ENCODE data around the gene NFATC1.

NFATC1 gene

GRCh38 chr18:79537758-79538157 lies 142.0 kb downstream of the NFATC1 start:
- no peak for DNase-seq (ENCODE audit: low spot score)

GRCh38 chr18:79538635-79539034 lies 142.9 kb downstream of the NFATC1 start:
- no peak for DNase-seq (ENCODE audit: low spot score)

DNA sequence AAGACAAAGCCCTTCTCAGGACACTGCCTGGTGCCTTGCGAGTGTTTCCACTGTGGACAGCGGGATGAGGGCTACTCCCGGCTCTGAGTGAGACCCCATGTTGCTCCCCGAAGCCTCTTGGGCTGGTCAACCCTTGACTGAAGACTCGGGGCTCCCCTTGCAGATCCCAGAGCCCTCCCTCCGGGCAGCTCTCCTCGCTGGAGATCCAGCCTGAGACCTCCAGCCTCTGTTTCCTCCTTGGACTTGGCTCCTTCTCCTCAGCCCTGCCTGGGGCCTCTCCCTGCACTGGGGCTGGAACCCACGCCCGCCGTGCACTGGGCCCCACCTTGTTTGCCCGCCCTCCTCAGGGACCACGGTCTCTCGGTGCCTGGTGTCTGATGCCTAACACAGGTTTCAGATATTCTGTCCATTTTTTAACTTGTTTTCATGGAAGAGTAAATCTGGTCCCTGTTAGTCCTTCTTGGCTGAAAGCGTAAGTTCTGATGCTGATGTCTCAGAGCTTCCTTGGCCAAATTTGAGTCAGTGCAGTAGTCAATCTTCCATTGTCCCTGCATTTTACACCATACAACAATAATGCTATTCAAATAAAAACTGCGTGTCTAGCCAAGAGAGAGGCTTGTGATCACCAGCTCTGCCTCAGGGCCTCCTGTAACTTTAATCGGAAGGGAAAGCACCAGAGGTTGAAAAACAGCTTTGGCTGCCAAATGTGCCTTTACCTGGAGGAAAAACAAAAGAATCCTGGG lies 144.6 kb downstream of the NFATC1 start:
- peak; percentile 87 for DNase-seq (ENCODE audit: low spot score)

- no peak for DNase-seq (ENCODE audit: low spot score)
Measured at GRCh38 chr18:79540904-79541282, 145.2 kb downstream of the NFATC1 start.

- no peak for DNase-seq (ENCODE audit: low spot score)
Measured at GRCh38 chr18:79542213-79542612, 146.5 kb downstream of the NFATC1 start.

DNA sequence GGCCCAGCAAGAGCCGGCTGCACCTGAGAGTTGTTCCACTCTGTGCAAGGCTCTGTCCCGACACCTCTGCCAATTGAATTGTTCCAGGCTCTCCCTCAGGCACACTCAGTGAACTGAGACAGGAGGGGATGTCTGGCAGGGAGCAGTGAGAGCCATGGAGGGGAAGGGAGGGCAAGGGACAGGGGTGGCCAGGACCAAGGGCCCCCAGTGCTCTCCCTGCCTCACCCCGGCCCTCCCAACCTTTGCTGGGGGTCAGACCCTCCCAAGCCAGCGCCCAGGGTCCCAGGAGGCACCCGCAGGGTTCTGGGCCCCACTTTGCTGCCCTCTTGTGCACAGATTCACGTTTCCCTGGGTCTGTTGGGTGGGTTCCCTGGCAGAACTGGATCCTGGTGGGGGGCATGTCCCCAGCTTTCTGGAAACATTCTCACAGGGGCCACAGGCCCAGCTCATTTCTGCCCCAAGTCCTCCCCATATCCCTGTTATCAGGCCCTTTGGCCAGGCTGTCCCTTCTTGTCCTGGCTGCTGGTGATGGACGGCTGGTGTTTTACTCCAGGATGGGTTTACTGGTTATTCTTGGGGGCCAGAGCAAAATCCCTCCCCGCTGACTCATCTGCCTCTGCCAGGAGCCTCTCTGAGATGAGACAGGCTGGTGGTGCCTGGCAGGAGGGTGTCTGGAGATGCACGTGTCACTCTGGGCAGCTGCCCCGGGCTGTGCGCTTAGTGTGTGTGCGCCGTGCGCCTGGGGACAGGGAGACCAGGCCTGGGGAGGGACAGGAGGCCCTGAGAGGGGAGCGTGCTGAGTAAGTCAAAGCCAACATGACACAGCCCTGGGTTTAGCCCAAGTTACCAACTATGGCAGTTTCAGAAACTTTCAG lies 147.4 kb downstream of the NFATC1 start:
- DNase-seq (ENCODE audit: low spot score) = peak; percentile 56

GRCh38 chr18:79543861-79544385 lies 148.2 kb downstream of the NFATC1 start:
- DNase-seq (ENCODE audit: low spot score) = no peak

DNA sequence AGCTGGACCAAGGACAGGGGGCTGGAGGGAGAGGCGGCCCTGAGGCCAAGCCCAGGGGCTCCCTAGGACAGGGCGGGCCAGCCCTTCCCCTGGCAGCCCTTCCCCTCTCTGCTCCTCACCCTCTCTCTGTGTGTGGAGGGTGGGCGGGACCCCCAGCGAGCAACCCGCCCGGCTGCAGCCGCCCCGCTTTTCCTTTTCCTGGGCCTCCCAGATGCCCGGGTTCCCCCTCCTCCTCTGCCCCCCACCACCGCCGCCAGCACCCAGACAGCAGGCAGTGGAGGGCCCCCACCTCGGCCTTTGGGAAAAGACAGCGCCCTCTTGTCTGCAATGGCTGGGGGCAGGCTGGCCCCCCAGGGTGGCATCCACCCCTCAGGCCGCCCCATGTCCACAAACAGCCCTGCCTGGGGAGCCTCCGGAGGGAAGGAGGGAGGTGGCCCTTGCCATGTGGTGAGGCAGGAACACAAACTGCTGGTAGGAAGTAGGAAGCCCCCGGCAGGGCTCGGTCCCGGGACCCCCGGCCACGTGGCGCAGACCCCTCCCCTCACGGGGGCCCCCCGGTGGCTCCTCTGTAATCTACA lies 148.7 kb downstream of the NFATC1 start:
- DNase-seq (ENCODE audit: low spot score) = no peak

GRCh38 chr18:79545255-79545654 lies 149.5 kb downstream of the NFATC1 start:
- no peak for DNase-seq (ENCODE audit: low spot score)

DNA sequence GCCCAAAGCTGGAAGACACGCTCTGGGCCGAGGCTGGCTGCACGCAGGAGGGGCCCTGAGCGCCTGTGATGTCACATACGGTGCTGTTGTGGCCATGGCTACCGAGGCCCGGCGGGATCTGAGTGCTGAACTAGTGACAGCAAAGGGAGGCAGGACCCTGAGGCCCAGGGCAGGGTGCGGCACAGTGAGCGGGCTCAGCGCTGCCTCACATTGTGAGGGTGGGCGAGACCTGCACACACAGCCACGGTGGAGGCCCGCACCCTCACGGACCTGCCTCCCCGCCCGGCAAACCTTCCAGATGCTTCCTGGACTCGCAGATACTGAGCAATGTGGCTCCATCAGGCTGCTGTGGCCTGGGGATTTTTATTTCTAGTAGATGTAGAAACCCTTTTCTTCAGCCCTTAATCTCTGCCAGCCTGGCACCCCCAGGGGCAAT lies 150.0 kb downstream of the NFATC1 start:
- no peak for DNase-seq (ENCODE audit: low spot score)

GRCh38 chr18:79546781-79547272 lies 151.1 kb downstream of the NFATC1 start:
- DNase-seq (ENCODE audit: low spot score) = no peak

DNA sequence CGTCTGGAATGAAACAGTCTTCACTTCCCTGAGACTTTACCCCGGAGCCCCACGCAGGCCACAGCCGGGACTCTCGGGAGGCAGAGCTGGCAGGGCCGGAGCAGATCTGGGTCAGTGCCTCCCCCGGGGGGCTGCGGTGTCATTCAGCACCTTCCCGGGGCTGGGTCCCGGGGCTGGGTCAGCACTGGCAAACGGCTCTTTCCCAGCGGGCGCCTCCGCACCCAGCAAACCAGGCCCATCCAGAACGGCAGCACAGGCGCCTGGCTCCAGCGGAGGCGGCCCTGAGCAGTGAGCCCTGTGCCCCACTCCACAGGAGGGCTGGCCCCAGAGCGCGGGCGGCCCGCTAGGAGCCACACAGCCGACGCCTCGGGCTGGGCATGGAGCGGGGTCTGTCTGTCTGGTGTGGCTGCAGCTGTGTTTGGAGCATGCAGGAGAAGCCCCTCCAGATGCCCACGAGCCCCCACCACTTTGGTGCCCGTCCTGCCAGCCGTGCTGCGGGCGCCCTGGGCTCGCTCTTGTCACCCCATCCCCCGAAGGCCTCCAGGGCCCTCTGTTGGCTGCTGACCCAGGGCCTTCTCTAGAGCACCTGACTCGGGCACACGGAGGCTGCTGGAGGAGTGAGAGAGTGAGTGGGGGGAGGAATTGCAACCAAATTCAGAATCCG lies 151.8 kb downstream of the NFATC1 start:
- DNase-seq (ENCODE audit: low spot score) = no peak

DNA sequence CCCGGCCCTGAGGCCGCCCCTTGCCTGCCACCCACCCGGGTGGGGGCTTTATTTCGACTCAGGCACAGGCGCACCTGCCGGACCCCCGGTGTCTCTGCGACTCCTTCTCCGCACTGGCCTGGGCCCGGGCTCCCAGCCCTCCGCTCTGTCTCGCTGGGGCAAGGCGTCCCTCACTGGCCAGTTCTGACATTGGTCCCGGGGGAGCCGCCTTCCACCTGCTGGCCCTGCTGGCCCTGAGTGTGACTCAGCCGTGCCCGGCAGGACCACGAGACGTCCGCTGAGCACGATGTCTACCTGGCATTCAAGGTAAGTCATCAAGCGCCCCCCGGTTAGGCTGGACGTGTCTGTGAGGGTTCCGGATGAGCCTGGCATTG lies 152.3 kb downstream of the NFATC1 start:
- no peak for DNase-seq (ENCODE audit: low spot score)

- DNase-seq (ENCODE audit: low spot score) = no peak
Measured at GRCh38 chr18:79548621-79548985, 152.9 kb downstream of the NFATC1 start.

DNA sequence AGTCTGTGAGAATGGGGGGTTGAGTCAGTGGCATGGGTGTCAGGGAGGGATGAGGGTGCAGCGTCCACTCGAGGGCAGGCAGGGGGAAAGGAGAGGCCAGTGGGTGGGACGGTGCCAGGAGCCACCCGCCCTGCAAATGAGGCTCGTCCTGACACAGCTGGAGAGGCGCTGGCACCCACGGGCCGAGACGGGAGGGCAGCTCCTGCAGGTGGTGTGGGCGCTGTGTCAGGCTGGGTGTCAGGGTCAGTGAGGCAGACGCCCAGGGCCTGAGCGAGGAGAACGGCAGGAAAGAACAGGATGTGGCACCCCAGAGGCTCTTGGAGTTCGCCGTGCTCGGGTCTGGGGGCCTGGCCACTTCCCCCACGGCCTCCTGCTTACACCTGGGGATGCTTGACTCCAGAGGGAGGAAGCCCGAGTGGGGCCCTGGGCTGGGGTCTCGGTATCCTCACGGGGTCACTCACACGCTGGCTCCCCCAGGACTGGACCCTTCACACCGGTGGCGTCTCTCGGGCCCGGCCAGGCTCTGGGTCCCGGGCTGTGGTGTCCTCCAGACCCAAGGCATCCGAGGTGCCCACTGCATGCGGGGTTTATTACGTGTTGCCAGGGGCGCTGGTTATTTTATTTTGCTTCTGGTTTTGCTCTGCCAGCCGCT lies 153.4 kb downstream of the NFATC1 start:
- DNase-seq (ENCODE audit: low spot score) = no peak

DNA sequence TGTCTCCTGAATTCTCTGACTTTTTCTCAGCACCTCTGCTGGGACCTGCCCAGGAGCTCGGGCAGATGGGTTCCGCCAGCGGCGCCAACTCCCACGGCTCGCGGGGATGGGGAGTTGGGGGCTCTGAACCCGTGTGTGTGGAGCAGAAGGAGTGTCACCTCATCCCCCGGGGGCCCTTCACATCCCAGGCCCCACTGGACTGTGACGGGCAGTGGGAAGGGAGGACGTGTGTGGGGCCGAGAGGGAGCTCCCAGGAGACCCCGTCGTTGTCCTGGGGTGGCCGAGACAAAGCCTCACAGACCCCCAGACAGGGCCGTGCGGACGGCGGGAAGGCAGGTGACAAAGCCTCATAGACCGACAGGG lies 153.9 kb downstream of the NFATC1 start:
- DNase-seq (ENCODE audit: low spot score) = no peak

GRCh38 chr18:79552140-79552631 lies 156.5 kb downstream of the NFATC1 start:
- DNase-seq (ENCODE audit: low spot score) = no peak

DNA sequence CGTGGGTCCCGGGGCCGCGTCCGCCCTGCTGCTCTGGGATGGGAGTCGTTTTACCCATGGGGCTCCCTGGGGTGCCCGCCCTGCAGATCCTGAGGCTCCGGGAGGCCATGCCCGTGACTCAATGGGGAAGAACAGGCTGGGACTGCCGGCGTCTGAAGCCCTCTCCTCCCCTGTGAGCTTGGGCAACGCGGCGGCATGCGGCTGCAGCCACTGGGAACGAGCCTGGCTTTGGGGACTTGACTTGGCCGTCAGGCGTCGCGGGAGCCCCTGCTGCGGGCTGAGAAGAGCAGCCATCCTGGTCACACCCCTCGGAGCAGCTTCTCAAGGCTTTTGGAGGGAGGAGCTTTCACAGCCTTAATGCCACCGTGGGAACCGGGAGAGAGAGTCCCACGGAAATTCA lies 157.0 kb downstream of the NFATC1 start:
- DNase-seq (ENCODE audit: low spot score) = no peak

DNA sequence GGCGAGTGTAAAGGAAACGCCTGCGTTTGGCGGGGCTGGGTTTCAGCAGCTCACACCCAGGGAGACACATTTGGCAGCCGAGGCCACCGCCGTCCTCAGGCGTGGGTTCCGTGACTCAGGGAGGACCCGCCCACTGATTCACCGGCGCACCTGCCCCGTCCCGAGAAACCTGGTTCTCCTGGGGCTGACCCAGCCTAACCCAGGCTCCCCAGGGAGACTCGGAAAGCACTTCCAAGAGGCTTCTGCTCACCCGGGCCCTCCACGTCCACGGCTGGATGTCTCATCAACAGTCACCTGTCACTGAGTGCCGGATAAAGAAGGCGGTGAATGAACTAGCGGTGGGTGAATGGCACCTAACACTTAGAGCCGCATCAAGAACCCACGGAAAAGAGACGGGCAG lies 157.4 kb downstream of the NFATC1 start:
- no peak for DNase-seq (ENCODE audit: low spot score)

DNA sequence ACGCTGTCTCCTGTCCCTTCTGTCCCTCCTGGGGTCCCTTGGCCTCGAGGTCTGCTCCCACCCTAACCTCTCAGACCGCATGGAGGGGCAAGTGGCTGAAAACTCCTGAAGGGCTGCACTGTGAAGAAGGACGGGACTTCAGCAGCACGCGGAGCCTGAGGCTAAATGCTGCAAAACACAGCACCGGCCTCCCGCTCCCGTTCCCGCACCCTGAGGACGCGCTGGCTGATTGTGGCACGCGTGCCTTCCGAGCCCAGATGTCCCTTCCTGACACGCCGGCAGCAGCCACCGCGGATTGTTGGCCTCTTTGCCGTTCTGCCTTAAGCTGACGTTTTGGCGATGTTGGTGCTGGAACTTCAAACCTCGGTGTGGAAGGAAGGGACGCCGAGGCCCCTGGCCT lies 158.0 kb downstream of the NFATC1 start:
- no peak for DNase-seq (ENCODE audit: low spot score)

DNA sequence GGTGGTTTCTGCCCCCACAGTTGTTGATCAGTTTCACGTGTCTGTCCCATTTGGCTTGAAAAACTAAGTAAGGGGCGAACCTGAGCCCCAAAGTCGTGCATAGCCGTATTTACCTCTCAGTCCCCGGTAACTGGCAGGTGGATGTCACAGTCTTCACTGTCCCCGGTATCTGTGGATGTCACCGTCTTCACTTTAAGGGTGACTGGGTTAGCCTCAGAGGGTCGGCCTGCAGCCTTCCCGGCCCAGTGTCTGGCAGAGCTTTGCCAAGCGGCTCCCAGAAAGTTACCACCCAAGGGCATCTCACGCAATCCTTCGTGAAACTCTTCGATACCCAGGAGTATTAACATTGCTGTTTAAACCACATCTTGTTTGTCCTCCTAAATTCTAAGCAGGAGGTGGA lies 158.6 kb downstream of the NFATC1 start:
- no peak for DNase-seq (ENCODE audit: low spot score)

Data from pons (tissue), 1 donor.